Measurements from ENCODE around the gene SLC35A2. TPM values are rescaled to one million over a fixed set of nuclear protein-coding genes. Genes with fewer than 3 reads are reported as not detected.
A peak's percentile ranks its signal among the peaks of the same experiment; 100 is the strongest.

Gene SLC35A2
- total and polyA plus RNA-seq, 8 donors, result 4.3 to 25.4 (median 11.4) TPM; not detected in 1

DNA sequence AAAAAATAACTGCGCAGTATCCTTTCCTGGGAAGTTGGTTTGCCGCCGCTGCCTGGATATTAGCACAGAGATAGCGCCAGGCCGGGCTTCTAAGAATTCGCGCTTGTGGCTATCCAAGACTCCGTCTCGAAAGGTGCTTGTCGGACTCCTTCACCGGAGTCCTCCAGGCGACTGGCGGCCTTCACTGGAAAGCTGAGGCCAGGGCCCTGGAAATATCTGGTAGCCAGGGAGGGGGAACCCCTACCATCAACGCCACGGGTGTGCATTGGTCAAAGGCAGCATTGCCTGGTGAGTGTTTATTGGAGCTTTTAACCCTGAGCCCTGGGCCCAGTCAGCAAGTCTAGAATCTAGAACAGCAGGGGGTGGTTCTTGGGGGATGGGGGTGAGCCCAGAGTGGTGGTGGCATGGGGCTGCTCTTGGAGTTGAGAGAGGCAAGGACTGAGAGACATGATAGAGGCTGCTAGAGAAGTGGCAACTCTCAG is 8.0 kb upstream of the SLC35A2 start:
- 0 to 45% (median 2%) methylated on average over 15 of the region's 15 CpGs for WGBS, 5 donors
- no peak for DNase-seq
- Histone ChIP-seq H3K27me3 (no peaks in the 10 kb centered on the region), H3K9me3 (no peaks in the 10 kb centered on the region), H3K27ac (peak overlapping the region; percentile 80 to 90 (median 87)), H3K4me3 (peak overlapping the region; percentile 56 to 71 (median 58)), H3K36me3 (peaks cover 0 to 46% (median 44%) of the 10 kb centered on the region in 4 donors), H3K4me1 (peaks cover 0 to 28% (median 15%) of the 10 kb centered on the region in 4 donors)
- TF ChIP-seq, protein P1, sequence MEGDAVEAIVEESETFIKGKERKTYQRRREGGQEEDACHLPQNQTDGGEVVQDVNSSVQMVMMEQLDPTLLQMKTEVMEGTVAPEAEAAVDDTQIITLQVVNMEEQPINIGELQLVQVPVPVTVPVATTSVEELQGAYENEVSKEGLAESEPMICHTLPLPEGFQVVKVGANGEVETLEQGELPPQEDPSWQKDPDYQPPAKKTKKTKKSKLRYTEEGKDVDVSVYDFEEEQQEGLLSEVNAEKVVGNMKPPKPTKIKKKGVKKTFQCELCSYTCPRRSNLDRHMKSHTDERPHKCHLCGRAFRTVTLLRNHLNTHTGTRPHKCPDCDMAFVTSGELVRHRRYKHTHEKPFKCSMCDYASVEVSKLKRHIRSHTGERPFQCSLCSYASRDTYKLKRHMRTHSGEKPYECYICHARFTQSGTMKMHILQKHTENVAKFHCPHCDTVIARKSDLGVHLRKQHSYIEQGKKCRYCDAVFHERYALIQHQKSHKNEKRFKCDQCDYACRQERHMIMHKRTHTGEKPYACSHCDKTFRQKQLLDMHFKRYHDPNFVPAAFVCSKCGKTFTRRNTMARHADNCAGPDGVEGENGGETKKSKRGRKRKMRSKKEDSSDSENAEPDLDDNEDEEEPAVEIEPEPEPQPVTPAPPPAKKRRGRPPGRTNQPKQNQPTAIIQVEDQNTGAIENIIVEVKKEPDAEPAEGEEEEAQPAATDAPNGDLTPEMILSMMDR (IDR thresholded peaks at IDR 0.05), result no peak
- TF ChIP-seq EP300 (IDR thresholded peaks at IDR 0.05), result no peak
- TF ChIP-seq POLR2A (IDR thresholded peaks at IDR 0.05), result no peak
- TF ChIP-seq POLR2AphosphoS5 (IDR thresholded peaks at IDR 0.05), result no peak
- intact Hi-C loops (cut with DNase I; ENCODE audit: low total_unique reads), result no loop called here

DNA sequence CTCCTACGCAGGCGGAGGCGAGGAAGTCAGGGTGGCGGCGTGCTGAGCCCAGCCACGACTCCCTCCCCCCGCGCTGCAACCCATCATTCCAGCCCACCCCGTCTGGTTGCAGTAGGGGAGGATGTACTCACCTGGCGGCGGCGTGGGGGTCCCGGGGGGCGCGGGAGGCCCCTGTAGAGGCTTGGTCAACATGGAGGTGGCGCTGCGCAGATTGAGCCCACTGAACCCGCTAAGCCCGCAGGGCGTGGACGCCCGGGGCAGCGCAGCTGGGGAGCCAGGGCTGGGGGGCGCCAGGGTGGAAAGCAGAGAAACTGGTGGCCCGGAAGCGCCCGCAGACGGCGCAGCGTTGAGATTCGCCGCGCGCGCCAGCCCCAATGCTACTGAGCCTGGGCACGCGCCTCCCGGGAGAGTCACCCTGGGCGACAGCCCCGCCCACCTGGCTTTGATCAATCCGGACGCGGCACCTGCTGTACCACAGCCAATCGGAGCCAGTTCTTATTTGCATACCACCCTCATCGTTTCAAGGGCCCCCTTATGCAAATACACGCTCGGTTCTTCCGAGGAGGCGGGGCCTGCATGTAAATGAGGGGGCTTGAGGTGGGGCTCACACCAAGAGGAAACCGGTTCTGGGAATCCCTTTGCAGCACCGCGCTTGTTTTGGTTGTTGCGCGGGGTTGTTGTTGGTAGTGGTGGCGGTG is 7.3 kb upstream of the SLC35A2 start, which contains the start of gene PIM2:
Gene PIM2, minus strand, starts transcription at position 382 of the 698 bp plus-strand sequence. Its CDS starts 190 bp downstream, at position 192.
- H3K27ac ChIP-seq, result peak within 1 kb of the TSS; percentile 80 to 90 (median 87)
- TF ChIP-seq POLR2A (IDR thresholded peaks at IDR 0.05), result peak in 2 of 4 donors; percentile 63 to 75
- peak; percentile 86 to 97 (median 94) for TF ChIP-seq POLR2AphosphoS5 (IDR thresholded peaks at IDR 0.05)
- TF ChIP-seq, protein P1 (IDR thresholded peaks at IDR 0.05), result no peak
- TF ChIP-seq EP300 (IDR thresholded peaks at IDR 0.05), result no peak
- H3K4me3 ChIP-seq, result peak within 1 kb of the TSS; percentile 56 to 71 (median 58)
- no peaks in the 10 kb centered on the region for H3K9me3 ChIP-seq
- DNase-seq, result peak; percentile 94 to 96
- WGBS, 5 donors, result 0 to 45% (median 8%) methylated on average over 7 to 51 of the region's 55 CpGs
- H3K36me3 ChIP-seq, result peaks cover 0 to 45% (median 44%) of the 10 kb centered on the region in 4 donors
- intact Hi-C loops (cut with DNase I; ENCODE audit: low total_unique reads), result no loop called here
- peaks cover 0 to 28% (median 15%) of the 10 kb centered on the region in 4 donors for H3K4me1 ChIP-seq
- H3K27me3 ChIP-seq, result no peaks in the 10 kb centered on the region

DNA sequence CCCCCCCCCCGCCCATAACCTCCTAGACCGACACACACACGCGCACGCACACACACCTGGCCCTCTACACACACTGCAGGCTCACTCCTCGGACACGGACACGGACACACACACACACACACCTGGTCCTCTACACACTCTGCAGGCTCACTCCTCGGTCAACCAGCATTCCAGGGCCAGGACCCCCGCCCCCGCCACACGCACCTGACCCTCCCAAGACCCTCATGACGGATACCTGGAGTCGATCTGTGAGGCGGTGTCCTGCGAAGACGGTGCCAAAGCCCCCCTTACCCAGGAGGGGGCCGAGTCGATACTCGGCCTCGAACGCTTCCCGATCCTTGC is 6.8 kb upstream of the SLC35A2 start:
- intact Hi-C loops (cut with DNase I; ENCODE audit: low total_unique reads), result no loop called here
- 6 to 46% (median 16%) methylated on average over 5 to 23 of the region's 23 CpGs for WGBS, 5 donors
- Histone ChIP-seq H3K27ac (peak overlapping the region; percentile 74 to 90 (median 87)), H3K36me3 (peaks cover 0 to 44% (median 43%) of the 10 kb centered on the region in 4 donors), H3K27me3 (no peaks in the 10 kb centered on the region), H3K9me3 (no peaks in the 10 kb centered on the region), H3K4me3 (peak overlapping the region; percentile 56 to 71 (median 58)), H3K4me1 (peaks cover 0 to 28% (median 15%) of the 10 kb centered on the region in 4 donors)
- TF ChIP-seq, protein P1 (IDR thresholded peaks at IDR 0.05), result no peak
- TF ChIP-seq EP300 (IDR thresholded peaks at IDR 0.05), result no peak
- TF ChIP-seq POLR2AphosphoS5 (IDR thresholded peaks at IDR 0.05), result no peak
- TF ChIP-seq POLR2A (IDR thresholded peaks at IDR 0.05), result no peak
- DNase-seq, result no peak

DNA sequence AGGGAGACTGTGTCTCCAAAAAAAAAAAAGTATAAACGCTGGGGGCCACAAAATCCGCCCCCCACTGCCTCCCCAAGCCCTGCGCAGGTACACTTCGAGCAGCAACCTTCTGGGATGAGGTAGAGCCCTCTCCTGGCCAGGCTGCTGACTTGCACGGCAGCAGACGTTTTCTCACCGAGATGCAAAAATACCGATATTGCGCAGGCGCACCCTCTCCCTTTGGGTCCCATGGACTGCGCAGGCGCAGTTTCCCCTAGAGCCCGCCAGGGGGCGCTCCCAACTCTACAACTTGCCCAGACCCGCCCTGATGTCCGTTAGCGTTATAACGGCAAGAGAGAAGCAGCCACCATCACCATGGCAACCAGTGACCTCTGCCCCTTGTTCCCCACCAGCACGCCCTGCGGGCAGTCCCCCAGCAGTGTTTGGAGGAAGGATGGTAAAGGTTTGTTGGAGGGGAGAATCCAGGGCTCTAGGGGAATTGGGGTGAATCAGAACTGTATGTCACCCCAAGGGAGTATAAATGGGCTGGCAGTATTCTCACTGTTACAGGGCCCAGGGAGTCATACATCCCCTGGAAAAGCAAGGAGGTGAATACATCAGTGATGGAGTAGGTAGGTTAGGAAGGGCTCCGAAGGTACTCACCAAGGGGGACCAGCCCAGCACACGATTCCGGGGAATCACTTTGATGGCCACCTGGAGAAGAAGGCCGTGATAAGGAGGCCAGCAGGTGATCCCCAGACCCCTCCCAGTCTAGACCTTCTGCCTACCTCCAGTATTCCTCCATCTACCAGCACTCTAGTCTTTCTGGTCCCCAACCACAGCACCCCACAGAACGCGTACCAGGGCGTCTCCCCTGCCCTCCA is 5.9 kb upstream of the SLC35A2 start:
- Histone ChIP-seq H3K9me3 (no peaks in the 10 kb centered on the region), H3K4me1 (peaks cover 0 to 31% (median 18%) of the 10 kb centered on the region in 4 donors), H3K27ac (peak overlapping the region; percentile 55 to 90 (median 87)), H3K36me3 (peaks cover 0 to 36% (median 35%) of the 10 kb centered on the region in 4 donors), H3K4me3 (peak overlapping the region; percentile 56 to 71 (median 58)), H3K27me3 (no peaks in the 10 kb centered on the region)
- intact Hi-C loops (cut with DNase I; ENCODE audit: low total_unique reads), result no loop called here
- 11 to 36% (median 21%) methylated on average over 22 to 27 of the region's 27 CpGs for WGBS, 5 donors
- DNase-seq, result peak; percentile 92 to 96
- peak in 2 of 3 donors; percentile 17 to 66 for TF ChIP-seq POLR2AphosphoS5 (IDR thresholded peaks at IDR 0.05)
- TF ChIP-seq, protein P1 (IDR thresholded peaks at IDR 0.05), result peak in 5 of 7 experiments; percentile 90 to 98 (median 96)
- no peak for TF ChIP-seq POLR2A (IDR thresholded peaks at IDR 0.05)
- TF ChIP-seq EP300 (IDR thresholded peaks at IDR 0.05), result no peak
